HG03108 (cell line): Measurements from ENCODE around the gene ADCY1.

Experiments
- ATAC-seq: cut with Tn5 transposase; IDR thresholded peaks from one replicate; pipeline ENCODE4 v1.9.1; 2021; ENCODE audit warnings: moderate library complexity; ENCODE audit not compliant: unreplicated experiment

ADCY1 gene

DNA sequence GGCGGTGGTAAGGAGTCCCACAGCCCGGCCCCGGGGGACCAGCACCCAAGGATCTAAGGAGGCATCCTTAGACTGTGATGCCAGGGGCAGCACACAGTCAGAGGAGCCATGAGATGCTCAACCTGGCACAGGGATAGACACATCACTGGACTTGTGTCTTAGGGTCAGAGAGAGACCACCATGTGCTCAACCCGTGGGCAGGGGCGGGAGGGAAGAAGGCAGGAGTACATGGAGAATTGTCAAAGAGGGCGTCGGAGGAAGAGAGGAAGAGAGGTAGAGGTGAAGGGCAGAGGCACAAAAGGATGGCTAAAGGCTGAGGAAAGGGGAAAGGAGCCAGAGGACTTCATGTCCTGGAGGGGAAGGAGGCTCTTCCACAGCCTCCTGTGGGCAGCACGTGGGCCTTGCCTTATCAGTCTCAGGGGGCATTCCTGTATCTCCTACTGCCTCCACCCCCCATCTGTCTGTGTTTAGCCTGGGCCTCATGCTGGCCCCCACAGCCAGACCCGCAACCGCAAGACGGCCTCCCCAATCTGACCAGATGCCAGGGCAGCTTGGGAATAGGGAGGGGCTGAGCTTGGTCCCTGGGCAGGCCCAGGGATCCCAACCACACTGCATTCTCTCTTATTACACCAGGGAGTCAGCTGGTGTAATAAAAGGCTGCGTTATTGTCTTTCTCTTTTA lies 2.2 kb downstream of the ADCY1 start:
- ATAC-seq: no peak

DNA sequence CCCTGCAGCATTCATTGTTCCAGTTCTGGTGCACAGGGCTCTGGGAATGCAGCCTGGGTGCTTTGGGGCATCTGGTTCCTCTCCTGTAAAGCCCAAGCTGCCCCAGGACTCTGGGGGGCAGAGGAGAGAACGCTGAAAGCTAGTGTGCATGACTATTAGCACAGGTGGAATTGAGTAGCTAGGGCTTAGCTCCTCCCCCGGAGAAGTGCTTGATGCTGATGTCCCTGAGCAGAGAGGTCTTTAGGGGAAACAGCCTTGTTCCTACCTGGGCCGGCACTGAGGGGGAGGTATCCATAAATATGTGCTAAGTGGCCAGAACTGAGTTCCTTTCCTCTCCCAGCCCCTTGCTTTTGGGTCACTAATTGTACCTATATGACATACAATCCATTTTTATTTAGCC lies 3.9 kb downstream of the ADCY1 start:
- no peak for ATAC-seq

DNA sequence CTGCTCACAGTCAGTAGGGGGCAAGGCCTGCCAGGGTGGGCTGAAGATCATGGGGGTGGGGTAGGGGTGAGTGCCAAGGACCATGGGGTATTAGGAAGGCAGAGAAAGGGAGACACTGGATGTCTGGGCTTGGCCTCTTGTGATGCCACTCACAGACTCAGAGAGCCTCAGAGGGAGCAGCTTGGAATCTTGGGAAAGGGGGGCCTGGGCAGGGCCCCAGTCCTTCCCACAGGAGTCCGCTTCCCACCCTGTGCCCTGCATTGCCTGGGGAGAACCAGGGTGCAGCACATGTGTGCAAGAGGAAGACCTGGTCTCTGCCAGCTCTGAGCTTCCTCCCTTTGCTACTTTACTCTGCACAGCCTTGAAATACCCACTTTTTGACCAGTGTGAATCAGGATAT lies 4.3 kb downstream of the ADCY1 start:
- ATAC-seq: no peak

DNA sequence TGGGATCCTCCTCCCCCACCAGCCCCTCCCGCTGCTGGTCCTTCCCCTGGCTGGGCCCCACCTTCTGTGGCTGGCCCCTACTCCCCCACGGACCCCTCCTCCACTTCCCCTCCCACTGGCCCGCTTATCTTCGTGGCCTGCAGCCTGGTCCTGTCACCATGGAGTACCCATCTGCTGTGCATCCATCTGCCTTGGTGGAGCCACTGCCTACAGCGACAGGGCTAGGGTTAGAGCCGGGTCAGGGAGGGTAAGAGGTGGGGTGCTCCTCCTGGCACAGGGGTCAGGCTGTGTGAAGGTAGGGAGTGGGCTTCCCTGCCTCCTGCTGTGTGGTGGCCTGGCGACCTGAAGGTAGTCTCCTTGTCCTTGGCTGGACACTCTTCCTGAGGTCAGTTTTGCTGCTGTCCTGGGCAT lies 5.2 kb downstream of the ADCY1 start:
- ATAC-seq: no peak

DNA sequence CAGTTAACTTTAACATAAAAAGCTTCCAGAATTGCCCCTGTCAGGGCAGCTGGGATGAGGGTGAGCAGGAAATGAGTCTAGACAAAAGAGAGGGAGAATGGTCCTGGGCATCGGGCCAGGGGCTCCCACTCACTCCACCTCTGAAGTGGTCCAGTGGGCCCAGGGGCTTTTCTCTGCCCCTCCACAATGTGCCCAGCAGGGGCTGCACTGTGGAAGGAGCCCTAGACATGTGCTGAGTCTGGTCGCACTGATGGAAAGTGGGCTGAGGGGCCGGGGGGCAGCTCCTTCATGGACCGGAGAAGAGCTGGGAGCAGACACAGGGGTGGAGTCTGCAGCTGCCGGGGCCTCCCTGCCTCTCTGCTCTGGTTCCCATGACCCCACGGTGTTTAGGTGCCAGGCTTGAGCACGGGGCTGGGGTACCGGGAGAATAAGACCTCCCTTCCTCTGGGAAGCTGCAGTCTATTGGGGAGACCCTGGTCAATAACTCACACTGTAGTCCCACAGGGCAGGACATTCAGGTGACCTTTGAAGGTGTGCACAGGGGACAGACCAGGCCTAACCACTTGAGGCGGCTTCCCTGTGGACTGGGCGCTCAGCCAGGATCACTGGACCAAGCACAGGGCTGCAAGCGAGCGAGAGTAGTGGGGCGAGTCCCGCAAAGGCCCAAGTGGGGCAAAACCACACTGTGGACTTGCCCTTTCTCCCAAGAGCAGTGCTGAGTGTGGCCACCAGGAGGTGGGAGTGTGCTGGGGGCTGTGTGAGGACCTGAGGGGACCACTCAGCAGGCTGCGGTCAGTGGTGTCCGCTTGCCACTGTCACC lies 6.1 kb downstream of the ADCY1 start:
- ATAC-seq: no peak

DNA sequence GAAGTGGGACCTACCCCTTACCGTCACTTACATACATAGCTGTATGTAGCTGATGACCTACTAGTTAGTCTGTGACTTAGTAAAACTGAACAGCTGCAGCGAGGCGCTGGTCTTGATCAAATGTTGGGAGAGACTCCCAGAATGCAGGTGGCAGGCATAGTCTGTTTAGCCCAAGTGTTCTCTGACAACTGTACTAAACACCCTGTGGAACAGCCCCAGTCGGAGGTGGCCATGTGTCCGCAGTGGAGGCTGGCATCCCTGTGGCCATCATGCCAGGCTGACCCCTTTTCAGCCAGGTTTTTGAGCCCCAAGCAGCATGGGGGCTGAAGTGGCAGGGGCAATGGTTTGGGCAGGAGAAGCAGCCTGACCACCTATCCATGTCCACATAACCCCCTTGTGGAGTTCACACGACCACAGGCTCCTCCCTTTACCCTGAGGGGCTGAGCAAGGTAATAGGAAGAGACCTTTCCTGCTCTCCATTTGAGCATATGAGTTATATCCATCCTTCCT lies 7.2 kb downstream of the ADCY1 start:
- no peak for ATAC-seq

DNA sequence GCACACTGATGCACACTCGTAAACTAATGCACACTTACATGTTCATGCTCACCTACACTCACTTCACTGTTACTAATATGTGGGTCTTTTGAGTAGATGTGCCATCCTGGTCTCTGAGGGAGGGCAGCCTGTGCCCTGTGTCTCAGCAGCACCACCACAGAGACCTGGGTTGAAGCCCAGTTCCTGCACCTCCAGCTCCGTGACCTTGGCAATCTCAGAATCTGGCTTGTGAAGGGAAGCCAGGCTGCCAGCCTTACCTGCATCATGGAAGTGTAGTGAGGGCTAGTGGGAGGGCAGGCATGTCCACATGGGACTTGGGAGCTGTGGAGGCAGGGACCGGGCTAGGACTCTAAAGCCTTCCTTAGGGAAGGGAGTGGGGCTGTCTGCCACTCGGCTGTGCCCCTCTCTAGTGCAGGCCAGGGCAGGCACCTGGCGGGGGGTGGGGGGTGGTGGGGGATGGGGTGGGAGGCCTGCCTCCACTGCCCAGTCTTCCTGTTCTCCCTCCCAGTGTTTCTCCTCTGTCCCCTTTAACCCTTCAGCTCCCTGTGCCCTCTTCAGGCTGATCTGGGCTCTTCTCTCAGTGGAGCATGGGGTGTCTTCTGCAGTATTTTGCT lies 8.1 kb downstream of the ADCY1 start:
- no peak for ATAC-seq

DNA sequence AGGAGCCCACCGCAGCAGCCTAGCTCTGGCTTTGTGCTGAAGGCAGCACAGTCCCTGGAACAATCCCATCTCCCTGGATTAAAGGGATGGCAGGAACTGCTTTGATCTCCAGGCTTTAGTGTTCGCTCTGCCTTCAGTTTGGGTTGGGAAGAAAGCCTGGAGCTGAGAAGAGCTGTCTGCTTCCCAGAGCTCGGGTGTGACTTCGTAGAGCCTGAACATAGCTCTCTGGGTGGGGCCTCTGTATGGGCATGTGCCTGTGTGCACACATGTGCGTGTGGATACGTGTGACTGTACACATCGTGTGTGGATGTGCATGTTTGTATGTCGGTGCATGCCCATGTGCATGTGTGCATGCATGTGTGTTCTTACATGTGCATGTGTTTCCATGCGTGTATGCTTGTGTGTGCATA lies 8.7 kb downstream of the ADCY1 start:
- no peak for ATAC-seq

DNA sequence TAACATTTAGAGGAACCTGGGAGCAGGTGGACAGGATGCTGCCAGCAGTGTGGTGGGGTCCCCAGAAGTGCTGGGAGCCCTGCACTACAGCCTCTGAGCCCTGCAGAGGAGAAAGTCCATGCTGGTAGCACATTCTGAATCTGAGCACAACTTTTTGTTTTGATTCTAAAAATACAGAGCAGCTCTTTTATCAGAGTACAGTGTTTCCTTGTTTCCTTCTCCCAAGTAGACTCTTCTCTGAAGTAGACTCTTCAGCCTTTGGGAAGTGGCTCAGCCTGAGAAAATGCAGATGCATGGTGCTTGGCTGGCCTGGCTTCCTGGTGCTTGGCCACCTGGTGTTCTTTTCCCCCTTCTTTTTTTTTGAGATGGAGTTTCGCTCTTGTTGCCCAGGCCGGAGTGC lies 9.1 kb downstream of the ADCY1 start:
- no peak for ATAC-seq

DNA sequence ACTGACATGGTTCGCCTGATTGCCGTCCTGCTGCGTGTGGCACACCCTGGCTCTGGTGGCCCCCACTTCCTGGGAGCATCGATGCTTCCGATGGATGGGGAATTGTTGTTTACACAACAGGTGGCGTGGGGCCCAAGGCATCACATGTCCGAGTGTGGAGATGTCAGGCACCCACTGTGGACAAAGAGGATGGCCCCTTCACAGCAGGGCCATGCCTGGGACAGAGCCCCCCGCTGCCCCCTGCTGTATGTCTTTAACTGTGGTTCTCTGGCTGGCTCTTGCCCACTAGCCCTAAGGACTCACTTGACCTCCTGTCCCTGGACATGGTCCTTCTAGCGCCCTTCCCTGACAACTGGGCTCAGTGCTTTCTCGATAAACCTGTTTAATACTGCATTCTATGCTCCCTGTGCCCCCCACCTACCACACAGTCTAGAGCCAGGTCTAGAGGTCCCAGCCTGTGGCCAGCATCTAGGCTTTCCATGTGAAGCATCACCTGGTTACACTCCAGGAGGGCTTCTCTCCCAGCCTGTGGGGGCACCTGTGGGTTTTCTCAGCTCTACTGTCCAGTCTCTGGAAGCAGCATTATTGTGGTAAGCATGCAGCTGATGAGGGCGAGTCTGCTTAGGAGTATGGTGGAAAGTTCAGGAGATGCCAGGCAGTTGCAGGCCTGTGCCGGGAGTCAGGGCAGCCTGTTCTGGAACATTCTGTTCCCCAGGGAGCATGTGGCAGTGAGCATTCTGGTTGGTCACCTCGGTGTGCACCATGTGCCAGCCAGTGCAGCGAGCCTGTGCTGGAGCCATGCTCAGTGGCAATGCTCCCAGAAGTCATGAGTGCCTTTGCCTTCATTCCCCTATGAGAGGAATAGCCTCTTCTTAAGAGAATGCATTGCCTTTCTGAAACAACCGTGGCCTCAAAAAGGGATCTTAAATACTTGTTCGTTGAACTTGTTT lies 10.4 kb downstream of the ADCY1 start:
- no peak for ATAC-seq

DNA sequence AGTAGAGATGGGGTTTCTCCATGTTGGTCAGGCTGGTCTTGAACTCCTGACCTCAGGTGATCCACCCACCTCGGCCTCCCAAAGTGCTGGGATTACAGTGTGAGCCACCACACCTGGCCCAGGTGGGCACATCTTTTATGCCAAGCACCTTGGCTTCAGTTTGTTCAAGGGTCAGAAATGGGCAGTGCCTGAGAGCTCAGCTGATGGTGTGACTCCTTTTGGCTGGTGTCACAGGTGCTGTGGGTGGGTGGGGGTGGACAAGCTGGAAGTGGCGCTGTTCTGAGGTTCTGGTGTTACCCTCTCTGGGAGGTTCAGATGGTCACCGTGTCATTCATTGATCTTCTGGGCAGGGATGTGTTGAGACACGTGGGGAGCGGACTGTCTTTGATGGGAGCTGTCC lies 11.5 kb downstream of the ADCY1 start:
- ATAC-seq: no peak

DNA sequence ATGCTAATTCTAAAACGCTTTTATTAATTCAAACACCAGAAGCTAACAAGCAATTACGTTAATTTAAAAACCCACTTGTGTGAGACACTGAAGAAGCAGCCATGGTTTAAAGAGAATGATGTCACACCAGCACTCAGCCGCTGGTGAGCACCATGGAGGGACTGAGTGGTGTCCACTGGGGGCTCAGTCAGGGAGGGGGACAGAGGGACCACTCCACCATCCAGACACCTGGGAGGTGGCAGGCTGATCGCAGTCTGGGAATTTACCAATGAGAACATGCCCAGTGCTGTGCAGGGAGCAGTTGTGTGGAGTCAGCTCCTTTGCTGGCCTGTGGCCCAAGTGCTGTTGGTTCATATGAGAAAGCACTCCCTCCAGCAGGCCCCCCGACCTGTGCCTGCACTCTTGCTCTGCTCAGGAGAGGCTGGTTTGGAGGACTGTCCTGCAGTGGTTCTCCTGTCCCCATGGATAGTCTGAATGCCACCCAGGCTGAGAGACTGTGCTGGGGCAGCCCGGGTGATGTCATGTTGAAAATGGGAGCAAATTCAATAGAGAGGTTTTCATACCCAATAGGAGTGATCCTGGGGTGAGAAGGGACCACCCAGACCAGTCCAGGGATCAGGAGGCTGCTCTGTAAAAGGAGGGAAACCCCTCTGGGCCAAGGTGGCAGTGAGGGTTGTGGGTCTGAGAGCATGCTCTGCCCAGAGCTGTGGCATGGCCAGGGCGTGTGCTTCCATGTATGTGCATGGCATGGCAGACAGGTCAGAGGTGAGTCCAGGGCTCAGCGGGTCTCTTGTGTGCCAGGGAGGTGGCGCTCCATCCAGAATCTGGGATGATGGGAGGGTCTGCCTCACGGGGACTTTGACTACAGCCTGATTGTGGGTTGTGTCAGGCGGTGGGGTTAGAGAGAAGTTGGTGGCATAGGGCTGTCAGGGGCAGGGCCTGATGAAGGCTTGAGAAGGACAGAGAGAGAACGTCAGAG lies 12.7 kb downstream of the ADCY1 start:
- ATAC-seq: no peak

DNA sequence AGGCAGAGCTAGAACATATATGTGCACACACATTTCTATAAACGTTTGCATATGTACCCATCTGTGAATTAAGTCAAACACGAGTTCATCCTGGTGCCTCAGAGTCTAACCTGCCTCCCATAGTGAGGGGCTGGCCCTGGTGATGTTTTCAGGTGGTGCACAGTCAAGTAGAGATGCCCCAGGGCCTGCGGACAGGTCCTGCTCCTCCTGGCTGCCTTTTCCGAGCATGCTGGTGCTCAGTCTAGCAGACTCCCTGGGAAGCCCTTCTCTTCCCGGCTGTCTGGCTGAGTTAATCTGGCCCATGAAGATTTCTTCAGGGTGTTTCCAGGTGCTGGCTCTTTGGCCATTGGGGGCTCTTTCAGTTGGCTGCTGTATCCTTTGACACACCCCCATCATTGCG lies 14.3 kb downstream of the ADCY1 start:
- ATAC-seq: no peak

DNA sequence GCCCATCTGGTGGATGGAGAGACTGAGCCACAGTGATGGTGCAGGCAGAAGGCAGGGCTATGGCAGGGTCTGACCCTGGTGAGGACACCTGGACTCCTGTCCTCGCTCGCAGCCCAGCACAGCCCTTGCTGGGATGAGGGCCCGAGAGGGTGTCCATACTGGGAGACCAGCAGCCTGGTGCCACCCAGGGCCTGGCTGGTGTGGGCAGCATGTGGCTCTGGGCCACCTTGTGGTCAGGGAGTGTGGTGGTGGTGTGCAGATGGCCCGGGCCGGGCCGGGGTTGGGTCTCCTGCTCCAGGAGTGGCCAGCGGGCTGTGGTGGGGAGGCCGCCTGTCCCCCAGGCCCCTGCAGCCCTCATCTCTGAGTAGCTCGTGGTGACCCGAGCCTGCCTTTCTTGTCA lies 14.9 kb downstream of the ADCY1 start:
- no peak for ATAC-seq

DNA sequence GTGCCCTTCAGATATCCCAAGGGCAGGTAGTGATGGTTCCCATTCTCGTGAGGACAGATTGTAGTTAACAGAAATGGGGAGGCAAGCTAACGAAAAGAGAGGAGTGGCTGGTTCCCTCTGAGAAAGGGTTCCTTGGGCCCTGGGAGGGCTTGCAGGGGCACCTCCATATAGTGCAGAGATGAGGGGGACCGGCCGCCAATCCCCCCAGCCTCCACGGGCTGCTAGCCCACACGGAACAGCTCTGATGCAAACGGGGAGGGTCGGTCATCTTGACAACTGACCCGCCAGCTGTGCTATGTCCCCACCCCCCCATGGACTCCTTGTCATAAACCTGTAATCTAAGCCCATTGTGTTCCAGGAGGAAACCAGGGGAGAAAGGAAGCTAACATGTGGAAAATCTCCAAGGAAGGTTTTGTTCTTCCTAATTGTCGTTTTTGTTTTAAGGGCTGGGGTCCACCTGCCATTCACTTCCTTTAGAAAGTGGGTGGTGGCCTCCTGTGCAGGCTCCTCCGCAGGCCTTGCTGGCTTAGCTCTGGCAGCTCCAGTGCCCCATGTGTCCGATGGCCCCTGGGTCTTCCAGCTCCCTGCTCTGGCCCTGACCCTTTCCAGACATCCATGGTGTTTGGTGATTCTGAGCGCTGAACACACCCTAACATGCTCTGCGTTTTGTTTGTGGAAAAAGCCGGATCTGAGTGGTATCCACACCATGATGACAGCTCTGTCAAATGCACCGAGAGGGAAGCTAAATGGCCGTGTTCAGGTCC lies 15.9 kb downstream of the ADCY1 start:
- ATAC-seq: no peak

DNA sequence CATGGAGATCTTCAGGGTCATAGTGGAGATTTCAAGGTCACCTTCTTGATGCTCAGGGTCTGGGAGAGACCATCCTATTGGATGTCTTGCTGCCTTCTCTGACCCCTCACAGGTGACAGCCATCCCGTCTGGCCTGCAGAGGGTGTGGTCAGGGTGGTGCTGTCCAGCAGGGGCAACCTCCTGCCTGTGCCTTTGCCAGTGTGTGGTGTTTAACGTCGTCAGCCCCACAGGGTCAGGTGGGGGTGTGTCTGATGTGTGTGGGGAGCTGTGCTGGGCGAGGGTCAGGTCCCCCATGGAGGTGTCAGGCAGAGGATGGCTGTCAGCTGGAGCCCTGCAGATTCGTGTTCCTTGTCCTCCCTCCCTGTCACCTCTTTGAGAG lies 16.5 kb downstream of the ADCY1 start:
- no peak for ATAC-seq

DNA sequence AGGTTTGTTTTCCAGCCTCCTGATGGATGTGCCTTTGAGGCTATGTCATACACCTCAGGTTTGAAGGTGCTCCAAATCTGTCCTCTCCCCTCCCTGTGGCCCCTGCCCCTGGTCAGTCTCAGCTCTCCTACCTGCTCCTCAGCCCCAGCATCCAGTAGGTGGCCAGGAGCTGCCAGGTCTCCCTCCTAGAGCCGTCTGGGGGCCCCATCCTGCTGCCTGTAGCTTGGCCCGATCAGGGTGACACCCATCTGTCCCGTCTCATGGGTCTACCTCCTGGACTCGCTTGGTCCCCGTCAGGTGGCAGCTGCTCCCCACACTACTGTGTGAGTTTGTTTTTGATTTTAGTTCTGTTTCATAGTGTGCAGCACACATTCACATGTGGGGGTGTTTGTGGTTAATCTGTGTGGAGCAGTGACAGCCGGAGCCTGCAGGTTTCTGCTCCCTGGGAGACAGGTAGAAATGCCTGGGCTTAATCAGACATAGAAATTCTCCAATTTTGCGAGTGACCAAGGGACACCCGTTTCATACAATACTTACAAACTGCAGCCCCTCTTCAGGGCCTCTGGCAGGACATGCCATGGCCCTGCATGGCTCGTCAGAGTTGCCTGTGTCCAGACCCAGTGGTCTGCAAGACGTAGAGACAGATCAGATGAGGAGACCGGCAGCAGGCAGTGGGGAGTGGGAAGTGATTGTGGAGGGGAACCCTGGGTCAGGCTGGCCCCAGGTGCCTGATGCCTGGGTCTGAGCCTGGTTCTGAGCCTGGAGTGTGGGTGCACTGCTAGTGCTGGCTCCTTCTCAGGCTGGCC lies 17.1 kb downstream of the ADCY1 start:
- ATAC-seq: no peak
